HUDEP-2 (cell line): ENCODE data around the gene PSMB4.
"Not testable (repeated sequence)": the region's sequence is repeated elsewhere in the genome, so short reads cannot be mapped to it uniquely, and the experiment has no call there.

Source experiments
- DNase-seq, 76 experiments: peaks; one replicate each; lab custom pipeline; 2025; ENCODE audit not compliant: unreplicated experiment in 76 of 76; lab: John Stamatoyannopoulos, UW

The PSMB4 gene

GRCh38 chr1:151399324-151400171 is at the start of gene PSMB4:
TSS of gene PSMB4 (plus strand) at chr1:151399573. CDS start at chr1:151399588, 15 bp downstream.
- peak in 74 of 76 experiments; percentile 12 to 91 (median 75) for DNase-seq

- not testable (repeated sequence) for DNase-seq
These were observed 49.0 kb upstream of the PSMB4 start for GRCh38 chr1:151350323-151350722.

DNA sequence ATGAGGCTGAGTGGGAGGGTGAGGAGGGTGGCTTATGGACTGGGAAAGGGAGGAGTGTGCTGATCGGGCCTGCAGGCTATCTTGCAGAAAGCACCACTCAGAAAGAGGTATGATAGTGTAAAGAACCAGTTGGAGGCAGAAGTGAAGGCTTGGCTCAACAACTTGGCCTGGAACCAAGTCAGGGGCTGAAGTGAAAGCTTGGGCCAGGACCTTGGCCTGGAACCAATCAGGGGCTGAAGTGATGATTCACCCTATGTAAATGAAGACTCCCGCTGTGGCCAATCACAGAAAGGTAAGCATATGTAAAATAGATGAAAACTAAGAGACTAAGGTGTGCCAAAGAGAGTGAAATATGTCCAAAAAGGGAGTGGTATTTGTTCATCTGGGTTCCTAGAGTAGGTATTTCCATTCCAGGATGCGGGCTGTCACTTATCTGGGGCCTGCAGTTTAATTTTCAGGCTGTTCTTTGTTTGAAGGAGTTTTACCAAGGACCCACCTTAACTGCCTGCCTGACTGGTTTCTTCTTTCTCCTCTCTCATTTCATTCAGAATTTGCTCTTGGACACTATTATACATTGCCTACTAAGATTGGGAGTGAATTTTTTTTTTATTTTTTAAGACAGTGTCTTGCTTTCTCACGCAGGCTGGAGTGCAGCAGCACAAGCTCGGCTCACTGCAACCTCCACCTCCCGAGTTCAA is 47.2 kb upstream of the PSMB4 start:
- DNase-seq, result peak in 34 of 76 experiments; percentile 6 to 70 (median 28)

GRCh38 chr1:151356696-151357095 is 42.7 kb upstream of the PSMB4 start:
- no peak for DNase-seq

- DNase-seq, result no peak
These were observed 37.5 kb upstream of the PSMB4 start for GRCh38 chr1:151361883-151362282.

DNA sequence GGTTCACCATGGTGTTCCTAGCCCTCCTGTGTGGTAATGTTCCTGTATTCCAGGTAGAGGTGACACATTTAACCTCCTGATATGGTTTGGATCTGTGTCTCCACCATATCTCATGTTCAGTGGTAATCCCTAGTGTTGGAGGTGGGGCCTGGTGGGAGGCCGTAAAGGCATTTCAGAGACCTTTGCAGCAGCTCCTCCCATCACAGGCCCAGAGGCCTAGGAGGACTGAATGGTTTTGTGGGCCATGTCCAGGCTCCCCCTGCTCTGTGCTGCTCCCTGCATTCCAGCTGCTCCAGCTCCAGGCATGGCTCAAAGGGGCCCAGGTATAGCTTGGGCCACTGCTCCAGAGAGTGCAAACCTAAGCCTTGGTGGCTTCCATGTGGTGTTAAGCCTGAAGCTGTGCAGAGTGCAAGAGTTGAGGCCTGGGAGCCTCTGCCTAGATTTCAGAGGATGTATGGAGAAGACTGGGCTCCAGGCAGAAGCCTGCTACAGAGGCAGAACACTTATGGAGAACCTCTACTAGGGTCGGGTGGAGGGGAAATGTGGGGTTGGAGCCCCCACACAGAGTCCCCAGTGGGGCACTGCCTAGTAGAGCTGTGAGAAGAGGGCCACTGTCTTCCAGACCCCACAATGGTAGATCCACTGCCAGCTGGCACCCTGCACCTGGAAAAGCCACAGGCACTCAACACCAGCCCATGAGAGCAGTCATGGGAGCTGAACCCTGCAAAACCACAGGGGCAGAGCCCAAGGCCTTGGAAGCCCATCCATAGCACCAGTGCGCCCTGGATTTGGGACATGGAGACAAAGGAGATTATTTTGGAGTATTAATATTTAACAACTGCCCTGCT is 36.8 kb upstream of the PSMB4 start:
- no peak for DNase-seq

GRCh38 chr1:151364996-151365395 is 34.4 kb upstream of the PSMB4 start:
- no peak for DNase-seq

DNA sequence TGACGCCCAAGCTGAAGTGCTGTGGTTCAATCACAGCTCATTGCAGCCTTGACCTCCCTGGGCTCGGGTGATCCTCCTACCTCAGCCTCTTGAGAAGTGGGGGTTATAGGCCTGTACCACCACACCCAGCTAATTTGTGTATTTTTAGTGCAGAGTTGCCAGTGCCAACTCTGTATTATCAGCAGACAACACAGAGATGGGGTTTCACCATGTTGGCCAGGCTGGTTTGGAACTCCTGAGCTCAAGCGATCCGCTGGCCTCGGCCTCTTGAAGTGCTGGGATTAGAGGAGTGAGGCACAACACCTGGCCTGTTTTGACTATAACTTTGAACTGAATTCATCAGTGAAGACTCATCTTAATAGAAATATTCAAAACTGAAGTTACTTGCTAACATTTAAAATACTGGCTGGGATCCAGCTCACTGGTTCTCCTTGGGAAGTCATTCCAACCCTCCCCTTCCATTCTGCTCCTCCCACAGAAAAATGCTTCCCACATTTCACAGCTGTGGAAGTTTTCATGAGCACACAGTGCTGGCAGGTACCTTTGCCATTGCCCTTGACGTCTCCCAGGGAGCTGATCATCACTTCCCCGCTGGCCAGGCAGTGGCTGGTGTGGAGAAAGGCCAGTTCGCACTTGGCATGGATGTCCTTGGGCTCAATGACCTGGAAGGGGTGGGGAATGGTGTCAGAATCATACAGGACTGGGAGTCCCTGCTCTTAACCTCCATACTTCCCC is 31.5 kb upstream of the PSMB4 start:
- DNase-seq, result peak in 38 of 76 experiments; percentile 5 to 63 (median 24)

GRCh38 chr1:151368393-151369301 is 30.7 kb upstream of the PSMB4 start:
- DNase-seq, result no peak

DNA sequence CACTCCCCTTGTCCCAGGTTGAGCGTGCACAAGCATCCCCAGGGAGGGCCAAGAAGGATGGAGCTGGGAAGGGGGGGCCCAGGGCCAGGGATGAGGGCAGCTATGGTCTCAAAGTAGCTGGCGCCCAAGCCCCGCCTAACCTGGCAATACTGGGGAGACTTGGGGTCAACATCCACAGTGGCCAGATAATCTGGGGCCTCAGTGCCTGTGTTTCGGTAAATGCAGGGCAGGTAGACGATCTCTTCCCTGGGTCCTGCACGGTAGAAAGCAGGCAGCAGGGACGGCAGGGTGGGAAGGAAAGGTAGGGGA is 30.1 kb upstream of the PSMB4 start:
- no peak for DNase-seq

- peak in 2 of 76 experiments; percentile 43 to 47 for DNase-seq
These were observed 29.7 kb upstream of the PSMB4 start for GRCh38 chr1:151369621-151370048.

DNA sequence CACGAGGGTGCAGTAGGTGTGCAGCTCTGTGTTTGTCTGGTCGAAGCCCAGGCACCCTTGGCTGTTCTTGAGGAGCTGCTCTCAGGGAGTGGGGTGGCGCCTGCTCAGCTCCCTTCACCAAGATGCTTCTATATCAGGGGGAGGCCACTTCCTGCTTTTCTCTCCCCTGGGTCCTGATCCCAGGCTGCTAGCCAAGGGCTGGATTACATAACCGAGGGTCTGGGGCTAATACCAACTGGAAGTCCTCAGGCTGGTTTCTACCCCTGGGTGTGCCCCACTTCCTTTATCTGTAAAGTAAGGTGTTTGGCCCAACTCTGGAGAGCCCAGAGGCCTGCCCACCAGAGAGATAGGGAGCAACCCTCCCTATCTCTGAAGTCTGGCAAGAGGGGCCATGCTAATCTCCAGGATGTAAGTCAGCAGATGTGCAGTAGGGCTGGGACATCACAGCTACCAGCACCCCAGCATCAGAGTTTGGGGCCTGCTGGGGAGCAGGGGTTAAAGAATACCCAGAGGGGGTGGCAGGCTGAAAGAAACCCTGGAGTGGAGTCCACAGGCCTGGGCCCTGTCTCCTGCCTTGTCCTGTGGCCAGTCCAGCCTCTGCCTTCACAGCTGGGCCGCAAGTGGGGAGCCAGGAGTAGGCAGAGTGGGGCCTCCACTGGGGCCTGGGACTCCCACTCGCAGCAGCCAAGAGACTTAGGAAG is 29.0 kb upstream of the PSMB4 start:
- DNase-seq, result peak in 75 of 76 experiments; percentile 35 to 97 (median 84)

DNA sequence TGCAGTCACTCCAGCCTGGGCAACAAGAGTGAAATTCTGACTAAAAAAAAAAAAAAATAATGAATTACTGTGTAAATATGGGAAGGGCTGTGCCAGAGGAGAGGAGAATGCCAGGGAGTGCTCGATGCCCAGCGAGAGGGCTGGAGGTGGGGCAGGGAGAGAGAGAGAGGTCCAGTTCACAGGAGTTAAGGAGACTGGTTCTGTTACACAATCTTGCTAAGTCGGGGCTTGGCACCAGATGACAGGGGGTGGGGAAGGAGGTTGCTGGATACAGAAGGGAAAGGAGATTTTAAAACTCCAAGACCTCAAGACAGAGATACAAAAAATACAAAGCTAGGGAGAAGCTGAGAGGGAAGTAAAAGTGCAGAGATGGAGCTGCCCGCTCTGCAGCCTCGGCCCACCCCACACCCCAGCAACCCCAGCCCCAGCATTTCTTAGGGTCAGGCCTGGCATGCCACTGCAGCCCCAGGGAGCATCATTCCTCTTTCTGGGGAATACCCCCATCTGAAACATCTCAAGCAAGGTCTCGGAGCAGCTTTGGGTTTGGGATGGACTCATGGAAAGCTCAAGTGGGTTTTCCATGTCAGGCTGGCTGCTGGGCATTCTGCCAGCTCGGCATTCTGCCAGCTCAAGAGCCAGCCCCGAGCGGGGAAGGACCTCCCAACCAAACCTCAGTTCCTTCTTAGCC is 27.9 kb upstream of the PSMB4 start:
- DNase-seq, result peak in 53 of 76 experiments; percentile 6 to 71 (median 37)

- DNase-seq, result peak in 71 of 76 experiments; percentile 17 to 87 (median 63)
These were observed 27.1 kb upstream of the PSMB4 start, which contains the start of gene SELENBP1 for GRCh38 chr1:151372058-151372934. TSS of gene SELENBP1 (minus strand) at chr1:151372705. CDS start at chr1:151372641, 64 bp downstream.

- no peak for DNase-seq
These were observed 26.2 kb upstream of the PSMB4 start for GRCh38 chr1:151373196-151373595.

DNA sequence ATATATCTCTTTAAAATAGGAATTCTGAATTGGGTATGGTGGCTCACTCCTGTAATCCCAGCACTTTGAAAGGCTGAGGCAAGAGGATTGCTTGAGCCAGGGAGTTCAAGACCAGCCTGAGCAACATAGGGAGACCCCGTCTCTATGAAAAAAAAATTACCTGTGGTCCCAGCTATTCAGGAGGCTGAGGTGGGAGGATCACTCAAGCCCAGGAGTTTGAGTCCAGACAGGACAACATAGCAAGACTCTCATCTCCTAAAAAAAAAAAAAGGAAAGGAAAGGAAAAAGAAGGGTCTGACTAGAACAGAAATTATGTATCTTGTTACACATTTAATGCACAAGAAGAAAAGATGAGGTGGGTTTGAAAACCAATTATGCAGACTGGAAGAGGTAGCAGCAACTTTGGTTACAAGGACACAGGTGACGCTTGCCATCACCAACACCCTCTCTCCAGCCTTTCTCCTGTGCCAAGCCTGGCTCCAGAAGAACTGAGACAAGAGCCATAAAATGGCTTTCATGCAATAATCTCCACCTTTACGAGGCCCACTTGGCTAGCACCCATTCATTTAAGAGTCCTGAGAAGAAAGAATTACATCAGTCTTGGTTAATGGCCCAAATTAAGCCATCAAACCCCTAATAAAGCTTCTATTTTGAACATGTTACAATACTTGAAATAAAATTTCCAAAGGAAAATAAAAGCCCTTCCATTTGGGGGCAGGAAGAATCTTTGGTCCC is 22.1 kb upstream of the PSMB4 start:
- DNase-seq, result no peak
